Sigmoid colon (tissue), 4 donors: ENCODE measurements around the gene KCNK2.

ENCODE experiments used
- CTCF ChIP-seq, 4 experiments: fragments of 450-650 bp in 3 of 4; fragments of 200-600 bp in 1 of 4; IDR thresholded peaks; one replicate each; pipeline ENCODE4 v1.5.1; 2016 to 2019; ENCODE audit warnings: antibody characterized with exemption in 4 of 4, mild to moderate bottlenecking in 3 of 4, moderate library complexity in 2 of 4
- EP300 ChIP-seq, 4 donors: sonication (generic); formaldehyde crosslinking; IDR thresholded peaks; one replicate each; pipeline ENCODE4 v1.6.1; 2017; ENCODE audit warnings: antibody characterized with exemption in 4 of 4
- POLR2A ChIP-seq, 2 donors: fragments of 450-650 bp; IDR thresholded peaks; one replicate each; pipeline ENCODE4 v1.6.1; 2016; ENCODE audit warnings: antibody characterized with exemption in 2 of 2, mild to moderate bottlenecking in 2 of 2, moderate library complexity in 2 of 2

- TF ChIP-seq CTCF (IDR thresholded peaks at IDR 0.05) = no peak
- TF ChIP-seq EP300 (IDR thresholded peaks at IDR 0.05) = no peak
- no peak for TF ChIP-seq POLR2A (IDR thresholded peaks at IDR 0.05)
Observed at GRCh38 chr1:215132156-215132555, 49.6 kb downstream of the KCNK2 start.
